ENCODE measurements around the gene PHTF2. TPM values are rescaled to one million over a fixed set of nuclear protein-coding genes. Genes with fewer than 3 reads are reported as not detected.
A peak's percentile ranks its signal among the peaks of the same experiment; 100 is the strongest.

Gene PHTF2
- total and polyA plus RNA-seq, 2 of the 4 experiments (the other 2 are of a cell fraction) = 28.3 to 69.9 TPM

DNA sequence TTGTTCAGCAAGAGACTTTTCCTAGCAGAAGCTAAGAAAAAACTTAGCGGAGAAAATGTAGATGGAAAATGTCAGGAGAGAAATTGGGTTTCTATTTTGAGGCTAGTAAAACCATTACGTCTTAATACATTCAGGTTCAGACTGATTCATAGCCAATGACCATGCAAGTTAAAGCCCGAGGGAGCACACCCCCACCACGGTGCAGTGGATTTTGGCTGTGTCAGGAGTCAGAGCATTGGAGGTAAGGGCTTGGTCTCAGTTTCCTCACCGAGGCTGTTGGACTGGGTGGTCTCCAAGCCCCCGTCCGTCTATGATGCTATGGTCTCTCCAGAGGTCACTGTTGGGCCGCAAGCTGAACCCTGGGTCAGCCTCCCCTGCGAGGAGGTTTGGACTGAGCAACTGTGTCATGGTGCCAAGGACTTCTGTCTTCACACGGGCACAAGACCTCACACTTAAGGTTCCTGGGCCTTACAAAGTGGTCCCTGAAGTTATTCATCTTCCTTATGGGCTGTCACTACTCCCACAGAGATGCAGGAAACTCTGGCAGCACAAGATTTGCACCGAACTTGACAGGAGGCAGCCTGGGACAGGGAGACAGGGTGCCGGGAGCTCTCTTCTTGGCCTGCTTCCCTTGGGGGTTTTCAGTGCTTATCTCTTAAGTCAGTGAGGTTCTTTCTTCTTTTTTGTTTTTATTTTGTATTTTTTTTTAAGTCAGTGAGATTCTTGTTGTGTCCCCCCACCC is 186.8 kb downstream of the PHTF2 start:
- Histone ChIP-seq H3K4me2 (ENCODE audit: low read depth, low read length) (no peak overlapping the region), H2BK5ac (ENCODE audit: low read depth, low read length, poor library complexity, severe bottlenecking) (no peak overlapping the region), H3K79me1 (ENCODE audit: low read depth in 1 of 2, low read length in 2 of 2) (no peaks in the 10 kb centered on the region), H3K36me3 (ENCODE audit: control insufficient read depth, insufficient read depth, low read length) (no peaks in the 10 kb centered on the region), H2BK20ac (ENCODE audit: low read depth, low read length) (no peak overlapping the region), H3K18ac (ENCODE audit: low read depth, low read length) (no peak overlapping the region), H4K5ac (ENCODE audit: low read depth, low read length) (no peak overlapping the region), H2AK9ac (replicated peaks; ENCODE audit: low read depth, low read length, poor library complexity) (peak overlapping the region; percentile 30), H2AFZ (replicated peaks; ENCODE audit: low read length, poor library complexity) (peak overlapping the region; percentile 28), H3K9me3 (ENCODE audit: control insufficient read depth, insufficient read depth, low read length) (no peaks in the 10 kb centered on the region), H4K8ac (ENCODE audit: low read depth in 2 of 2, low read length in 2 of 2) (no peak overlapping the region), H3K23ac (ENCODE audit: low read depth, low read length) (no peak overlapping the region), H2BK120ac (ENCODE audit: low read depth, low read length) (no peak overlapping the region), H3K27me3 (ENCODE audit: control insufficient read depth, insufficient read depth, low read length) (no peaks in the 10 kb centered on the region), H3K4ac (ENCODE audit: low read depth, low read length) (no peak overlapping the region), H4K20me1 (ENCODE audit: insufficient read depth, low read length) (no peaks in the 10 kb centered on the region), H3K9ac (ENCODE audit: low read depth, low read length) (no peak overlapping the region), H3K4me3 (ENCODE audit: insufficient read depth, low read depth, low read length) (no peak overlapping the region), H3K9me1 (ENCODE audit: insufficient read depth, low read length) (no peaks in the 10 kb centered on the region), H3K56ac (ENCODE audit: extremely low read depth, insufficient read depth, low read length) (no peak overlapping the region), H3K4me1 (ENCODE audit: control insufficient read depth, insufficient read depth, low read length) (no peaks in the 10 kb centered on the region), H2AK5ac (ENCODE audit: low read depth, low read length) (no peak overlapping the region), H3K14ac (replicated peaks; ENCODE audit: low read depth, low read length) (no peak overlapping the region), H4K91ac (ENCODE audit: insufficient read depth, low read depth, low read length) (no peak overlapping the region), H3K27ac (ENCODE audit: insufficient read depth, low read length) (no peak overlapping the region), H2BK15ac (ENCODE audit: low read depth, low read length) (no peak overlapping the region)
- ChIA-PET POLR2A (ENCODE audit: unreplicated experiment) (interaction anchor here (0.6 kb wide), 1 partner anchor 334 kb away, joined by 4 read pairs; no protein-coding TSS in a partner anchor), CTCF (interaction anchor here (0.7 kb wide), 1 partner anchor 157 kb away, joined by 3 read pairs; no protein-coding TSS in a partner anchor)
- dilution Hi-C loops (cut with HindIII; ENCODE audit: low sequenced_read_pairs, unreplicated experiment) (no loop called here), in situ Hi-C loops (cut with MboI; ENCODE audit: low sequenced_read_pairs) (no loop called here), intact Hi-C loops (cut with micrococcal nuclease) (no loop called here)
- no peak for DNase-seq
- no TSS peak for BruUV-seq (replicated peaks)
- no peak for ATAC-seq (ENCODE audit: low read depth)
- WGBS, 2 experiments (ENCODE audit: extremely low coverage in 2 of 2, insufficient read length in 1 of 2) = 92% methylated on average over 2 of the region's 12 CpGs; no CpG with 5 or more reads in 1 of the 2 experiments
- TF ChIP-seq RAD21 (IDR thresholded peaks at IDR 0.05; ENCODE audit: low read length) = no peak
- no peak for TF ChIP-seq CEBPB (IDR thresholded peaks at IDR 0.05; ENCODE audit: low read depth, low read length)
- no peak for TF ChIP-seq POLR2A (IDR thresholded peaks at IDR 0.05; ENCODE audit: low read depth, low read length)
- TF ChIP-seq CHD1 (IDR thresholded peaks at IDR 0.05; ENCODE audit: low read depth, low read length) = no peak
- no peak for TF ChIP-seq RCOR1 (IDR thresholded peaks at IDR 0.05; ENCODE audit: insufficient replicate concordance, low read length)
- TF ChIP-seq, protein P1, sequence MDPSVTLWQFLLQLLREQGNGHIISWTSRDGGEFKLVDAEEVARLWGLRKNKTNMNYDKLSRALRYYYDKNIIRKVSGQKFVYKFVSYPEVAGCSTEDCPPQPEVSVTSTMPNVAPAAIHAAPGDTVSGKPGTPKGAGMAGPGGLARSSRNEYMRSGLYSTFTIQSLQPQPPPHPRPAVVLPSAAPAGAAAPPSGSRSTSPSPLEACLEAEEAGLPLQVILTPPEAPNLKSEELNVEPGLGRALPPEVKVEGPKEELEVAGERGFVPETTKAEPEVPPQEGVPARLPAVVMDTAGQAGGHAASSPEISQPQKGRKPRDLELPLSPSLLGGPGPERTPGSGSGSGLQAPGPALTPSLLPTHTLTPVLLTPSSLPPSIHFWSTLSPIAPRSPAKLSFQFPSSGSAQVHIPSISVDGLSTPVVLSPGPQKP (IDR thresholded peaks at IDR 0.05; ENCODE audit: borderline replicate concordance, low read depth, low read length) = no peak
- no peak for TF ChIP-seq FOS (IDR thresholded peaks at IDR 0.05; ENCODE audit: low read depth, low read length)
- no peak for TF ChIP-seq BHLHE40 (IDR thresholded peaks at IDR 0.05; ENCODE audit: low read depth, low read length)
- no peak for TF ChIP-seq RFX5 (IDR thresholded peaks at IDR 0.05; ENCODE audit: low read depth, low read length)
- TF ChIP-seq, protein P2, sequence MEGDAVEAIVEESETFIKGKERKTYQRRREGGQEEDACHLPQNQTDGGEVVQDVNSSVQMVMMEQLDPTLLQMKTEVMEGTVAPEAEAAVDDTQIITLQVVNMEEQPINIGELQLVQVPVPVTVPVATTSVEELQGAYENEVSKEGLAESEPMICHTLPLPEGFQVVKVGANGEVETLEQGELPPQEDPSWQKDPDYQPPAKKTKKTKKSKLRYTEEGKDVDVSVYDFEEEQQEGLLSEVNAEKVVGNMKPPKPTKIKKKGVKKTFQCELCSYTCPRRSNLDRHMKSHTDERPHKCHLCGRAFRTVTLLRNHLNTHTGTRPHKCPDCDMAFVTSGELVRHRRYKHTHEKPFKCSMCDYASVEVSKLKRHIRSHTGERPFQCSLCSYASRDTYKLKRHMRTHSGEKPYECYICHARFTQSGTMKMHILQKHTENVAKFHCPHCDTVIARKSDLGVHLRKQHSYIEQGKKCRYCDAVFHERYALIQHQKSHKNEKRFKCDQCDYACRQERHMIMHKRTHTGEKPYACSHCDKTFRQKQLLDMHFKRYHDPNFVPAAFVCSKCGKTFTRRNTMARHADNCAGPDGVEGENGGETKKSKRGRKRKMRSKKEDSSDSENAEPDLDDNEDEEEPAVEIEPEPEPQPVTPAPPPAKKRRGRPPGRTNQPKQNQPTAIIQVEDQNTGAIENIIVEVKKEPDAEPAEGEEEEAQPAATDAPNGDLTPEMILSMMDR (conservative IDR thresholded peaks at IDR 0.05; ENCODE audit: low read depth, low read length) = no peak
- no peak for TF ChIP-seq MAFK (IDR thresholded peaks at IDR 0.05; ENCODE audit: low read depth, low read length)
- TF ChIP-seq, protein P3, sequence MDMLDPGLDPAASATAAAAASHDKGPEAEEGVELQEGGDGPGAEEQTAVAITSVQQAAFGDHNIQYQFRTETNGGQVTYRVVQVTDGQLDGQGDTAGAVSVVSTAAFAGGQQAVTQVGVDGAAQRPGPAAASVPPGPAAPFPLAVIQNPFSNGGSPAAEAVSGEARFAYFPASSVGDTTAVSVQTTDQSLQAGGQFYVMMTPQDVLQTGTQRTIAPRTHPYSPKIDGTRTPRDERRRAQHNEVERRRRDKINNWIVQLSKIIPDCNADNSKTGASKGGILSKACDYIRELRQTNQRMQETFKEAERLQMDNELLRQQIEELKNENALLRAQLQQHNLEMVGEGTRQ (IDR thresholded peaks at IDR 0.05; ENCODE audit: low read depth, low read length) = no peak
- TF ChIP-seq MXI1 (IDR thresholded peaks at IDR 0.05; ENCODE audit: borderline replicate concordance, low read depth, low read length) = no peak
- no peak for TF ChIP-seq MAZ (IDR thresholded peaks at IDR 0.05; ENCODE audit: borderline replicate concordance, low read depth, low read length)
- TF ChIP-seq NFE2L2 (IDR thresholded peaks at IDR 0.05; ENCODE audit: low read depth, low read length) = no peak

Data from IMR-90 (cell line).